GM18868 (cell line): ENCODE data around the gene SOX4.
"Not testable (repeated sequence)": the region's sequence is repeated elsewhere in the genome, so short reads cannot be mapped to it uniquely, and the experiment has no call there.

ENCODE experiments used
- ATAC-seq: cut with Tn5 transposase; IDR thresholded peaks from one replicate; pipeline ENCODE4 v1.9.1; 2021; ENCODE audit warnings: mild to moderate bottlenecking, moderate library complexity; ENCODE audit not compliant: unreplicated experiment

Gene SOX4

DNA sequence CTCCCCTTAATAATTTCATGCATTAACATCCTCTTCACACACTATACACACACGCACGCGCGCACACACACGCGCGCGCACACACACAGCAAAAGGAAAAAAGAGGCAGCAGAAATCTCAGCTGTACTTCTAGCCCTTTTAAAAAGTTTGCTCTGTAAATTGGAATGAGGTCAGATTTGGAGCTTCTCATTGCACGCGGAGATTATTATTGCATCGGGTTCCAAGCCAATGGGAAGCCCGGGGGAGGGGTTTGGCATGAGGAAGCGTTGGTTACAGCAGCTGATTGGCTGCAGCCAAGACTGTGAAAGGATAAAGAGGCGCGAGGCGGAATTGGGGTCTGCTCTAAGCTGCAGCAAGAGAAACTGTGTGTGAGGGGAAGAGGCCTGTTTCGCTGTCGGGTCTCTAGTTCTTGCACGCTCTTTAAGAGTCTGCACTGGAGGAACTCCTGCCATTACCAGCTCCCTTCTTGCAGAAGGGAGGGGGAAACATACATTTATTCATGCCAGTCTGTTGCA is at the start of gene SOX4:
Gene SOX4 (plus strand): TSS at position 340 of the 515 bp plus-strand sequence. CDS start 784 bp downstream, outside the sequence.
- peak; percentile 65 for ATAC-seq

DNA sequence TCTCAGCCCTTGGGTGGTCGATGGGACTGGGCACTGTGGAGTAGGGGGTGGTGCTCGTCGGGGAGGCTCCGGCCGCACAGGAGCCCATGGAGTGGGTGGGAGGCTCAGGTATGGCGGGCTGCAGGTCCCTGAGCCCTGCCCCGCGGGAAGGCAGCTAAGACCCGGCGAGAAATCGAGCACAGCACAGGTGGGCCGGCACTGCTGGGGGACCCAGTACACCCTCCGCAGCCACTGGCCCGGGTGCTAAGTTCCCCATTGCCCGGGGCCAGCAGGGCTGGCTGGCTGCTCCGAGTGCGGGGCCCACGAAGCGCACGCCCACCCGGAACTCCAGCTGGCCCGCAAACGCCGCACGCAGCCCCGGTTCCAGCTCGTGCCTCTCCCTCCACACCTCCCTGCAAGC is 41.3 kb upstream of the SOX4 start:
- not testable (repeated sequence) for ATAC-seq

DNA sequence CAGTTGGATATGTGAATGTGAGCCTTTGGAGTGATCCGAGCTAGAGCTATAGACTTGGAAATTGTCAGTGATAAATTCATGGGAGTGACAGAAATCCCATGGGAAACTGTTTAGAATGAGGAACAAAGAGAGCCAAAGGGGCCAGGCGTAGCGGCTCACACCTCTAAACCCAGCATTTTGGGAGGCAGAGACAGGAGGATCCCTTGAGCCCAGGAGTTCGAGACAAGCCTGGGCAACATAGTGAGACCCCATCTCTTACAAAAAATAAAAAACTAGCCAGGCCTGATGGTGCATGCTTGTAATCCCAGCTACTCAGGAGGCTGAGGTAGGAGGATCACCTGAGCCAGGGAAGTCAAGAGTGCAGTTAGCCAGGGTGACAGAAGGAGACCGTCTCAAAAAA is 39.3 kb upstream of the SOX4 start:
- ATAC-seq: no peak

- ATAC-seq: no peak
These were observed 38.4 kb upstream of the SOX4 start for GRCh38 chr6:21555197-21555596.

GRCh38 chr6:21556511-21556910 is 37.0 kb upstream of the SOX4 start:
- no peak for ATAC-seq

GRCh38 chr6:21556968-21557721 is 36.4 kb upstream of the SOX4 start:
- ATAC-seq: no peak

DNA sequence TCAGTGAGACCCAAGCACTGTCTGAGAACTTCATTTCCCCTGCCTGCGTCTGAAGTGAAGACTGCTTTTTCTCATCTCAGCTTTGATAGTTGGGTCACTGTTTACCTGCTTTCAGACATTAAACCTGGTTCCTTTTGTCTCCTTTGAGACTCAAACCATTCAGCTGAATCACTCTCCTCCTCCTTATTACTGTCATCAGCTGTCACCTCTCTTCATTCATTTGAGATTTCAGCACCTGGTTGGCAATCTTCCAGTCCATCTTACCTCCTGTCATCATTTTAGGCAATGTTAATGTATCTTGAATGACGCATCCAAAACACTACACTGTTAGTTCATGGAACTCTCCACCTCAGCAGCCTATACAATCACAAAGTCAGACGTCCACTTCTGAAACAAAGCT is 34.3 kb upstream of the SOX4 start:
- ATAC-seq: no peak

- no peak for ATAC-seq
These were observed 33.3 kb upstream of the SOX4 start for GRCh38 chr6:21560249-21560648.

GRCh38 chr6:21565431-21565830 is 28.1 kb upstream of the SOX4 start:
- no peak for ATAC-seq

DNA sequence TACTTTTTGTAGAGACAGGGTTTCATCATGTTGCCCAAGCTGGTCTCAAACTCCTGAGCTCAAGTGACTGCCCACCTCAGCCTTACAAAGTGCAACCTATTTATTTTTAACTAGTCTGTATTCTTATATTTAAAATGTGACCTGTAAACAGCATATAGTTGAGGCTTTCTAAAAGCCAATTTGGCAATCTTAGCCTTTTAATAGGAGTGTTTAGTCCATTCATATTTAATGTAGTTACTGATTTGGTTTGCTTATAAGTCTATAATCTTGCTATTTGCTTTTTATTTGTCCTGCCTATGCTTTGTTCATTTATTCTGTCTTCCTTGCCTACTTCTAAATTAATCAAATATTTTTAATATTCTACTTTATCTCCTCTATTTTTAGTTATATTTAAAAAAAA is 15.0 kb upstream of the SOX4 start:
- ATAC-seq: no peak

DNA sequence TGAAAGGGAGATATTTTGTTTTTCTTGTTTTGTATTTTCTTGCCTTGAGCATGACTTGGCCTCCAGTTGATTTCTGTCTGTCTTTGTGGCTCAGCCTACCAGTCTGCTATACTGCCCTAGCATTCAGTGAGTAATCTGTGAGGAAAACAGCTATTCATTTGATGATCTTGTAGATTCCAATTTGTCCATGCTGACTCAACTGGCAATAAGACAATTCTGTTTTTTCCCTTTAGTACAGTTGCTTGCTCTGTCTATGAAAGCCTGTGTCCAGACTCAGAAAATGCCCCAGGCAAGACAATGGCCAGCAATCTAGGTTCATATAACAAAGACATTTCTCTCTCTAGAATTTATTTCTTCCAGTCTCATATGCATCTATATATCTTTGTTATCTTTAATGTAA is 10.9 kb upstream of the SOX4 start:
- ATAC-seq: no peak

DNA sequence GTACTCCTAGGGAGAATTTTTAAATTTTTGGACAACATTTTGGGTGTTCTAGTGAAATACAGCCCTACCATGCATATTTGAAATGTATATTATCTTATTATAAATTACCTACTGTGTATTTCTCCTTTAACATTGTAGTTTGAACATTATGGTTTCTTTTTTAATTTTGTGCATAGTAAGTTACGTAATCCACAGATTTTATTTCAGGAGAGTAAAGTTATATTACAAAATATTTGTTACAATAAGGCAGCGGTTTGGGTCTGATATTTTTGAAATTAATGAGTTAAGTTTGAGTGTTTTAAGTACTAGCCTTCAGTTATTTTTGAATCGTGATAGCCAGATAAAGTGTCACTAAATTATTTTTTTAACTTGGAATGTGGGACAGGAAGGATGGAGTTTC is 7.3 kb upstream of the SOX4 start:
- no peak for ATAC-seq

DNA sequence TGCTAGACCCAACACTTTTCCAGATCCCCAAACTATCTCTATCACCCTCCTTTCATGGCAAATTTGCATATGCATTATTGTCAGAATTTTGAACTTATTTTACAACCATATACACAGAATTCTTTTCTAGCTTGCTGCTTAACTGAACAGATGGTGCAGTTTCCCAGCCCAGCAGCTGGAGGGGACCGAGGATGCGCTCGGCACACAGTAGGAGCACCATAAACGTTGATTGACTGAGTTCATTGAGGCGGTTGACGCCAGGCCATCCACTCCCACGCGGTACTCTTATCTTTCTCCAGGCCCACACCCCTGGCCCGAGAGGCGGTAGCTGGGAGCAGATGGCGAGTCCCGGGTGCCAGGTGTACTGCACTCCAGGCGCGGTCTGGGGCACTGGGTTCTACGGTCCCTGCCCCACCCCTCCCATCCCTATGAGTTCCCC is 6.8 kb upstream of the SOX4 start:
- peak; percentile 7 for ATAC-seq

DNA sequence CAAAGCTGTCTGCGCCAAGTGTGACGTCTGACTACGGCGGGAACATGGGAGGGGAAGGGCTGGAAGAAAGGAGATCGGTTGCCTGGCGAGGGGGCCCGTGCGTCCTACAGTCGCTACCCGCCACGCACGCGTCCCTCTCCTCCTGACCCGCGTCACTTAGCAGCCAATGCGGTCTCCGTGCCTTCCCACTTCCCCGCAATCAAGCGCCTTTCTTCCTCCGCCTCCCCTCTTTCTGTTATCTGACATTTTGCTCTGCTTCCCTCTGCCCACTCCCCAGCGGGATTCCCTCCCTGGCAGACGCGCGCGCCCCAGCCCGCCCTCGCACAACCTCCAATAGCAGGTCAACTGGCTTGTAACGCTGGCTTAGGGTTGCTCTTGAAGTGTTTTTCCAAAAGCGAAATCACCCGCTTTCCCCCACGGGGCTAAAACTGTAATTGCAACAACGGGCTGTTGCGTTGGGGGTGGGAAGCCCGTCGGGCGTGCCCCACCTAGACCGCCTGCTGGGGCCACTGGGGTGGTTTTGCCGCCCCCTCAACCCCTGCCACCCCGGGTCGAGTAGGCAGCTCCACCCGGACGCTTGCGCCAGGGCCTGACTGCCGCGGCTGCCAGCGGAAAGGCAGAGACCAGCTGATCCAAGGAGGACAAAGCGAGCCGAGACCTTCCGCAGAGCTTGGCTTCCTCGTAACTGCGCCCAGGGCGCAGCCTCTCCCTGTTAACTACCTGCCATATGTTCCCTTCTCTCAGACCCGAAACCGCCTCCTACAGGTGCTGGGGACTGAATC is 6.2 kb upstream of the SOX4 start:
- ATAC-seq: peak; percentile 33

DNA sequence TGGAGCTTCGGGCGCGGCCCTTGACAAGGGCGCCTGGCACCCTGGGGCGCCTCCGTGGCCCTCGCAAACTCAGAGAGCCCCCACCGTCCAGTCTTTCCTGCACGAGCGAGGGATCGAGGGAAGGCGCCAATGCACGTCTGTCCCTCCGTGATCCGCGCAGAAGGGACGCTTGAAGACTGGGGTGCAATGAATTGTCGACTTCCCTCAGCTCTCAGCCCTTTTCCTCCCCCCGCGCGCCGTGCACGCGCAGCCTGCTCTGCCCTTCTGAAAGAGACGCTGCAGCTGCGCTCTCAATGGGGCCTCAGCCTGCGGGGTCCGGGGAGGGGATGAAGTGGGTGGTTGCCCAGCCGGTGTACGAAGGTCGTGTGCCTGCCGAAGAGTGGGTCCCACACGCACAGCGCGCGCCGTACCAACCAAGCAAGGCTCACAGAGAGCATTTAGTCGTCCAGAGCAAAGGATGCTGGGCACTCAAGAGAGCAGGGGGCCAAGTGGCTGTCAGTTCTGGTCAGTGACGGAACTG is 5.5 kb upstream of the SOX4 start:
- ATAC-seq: peak; percentile 39

DNA sequence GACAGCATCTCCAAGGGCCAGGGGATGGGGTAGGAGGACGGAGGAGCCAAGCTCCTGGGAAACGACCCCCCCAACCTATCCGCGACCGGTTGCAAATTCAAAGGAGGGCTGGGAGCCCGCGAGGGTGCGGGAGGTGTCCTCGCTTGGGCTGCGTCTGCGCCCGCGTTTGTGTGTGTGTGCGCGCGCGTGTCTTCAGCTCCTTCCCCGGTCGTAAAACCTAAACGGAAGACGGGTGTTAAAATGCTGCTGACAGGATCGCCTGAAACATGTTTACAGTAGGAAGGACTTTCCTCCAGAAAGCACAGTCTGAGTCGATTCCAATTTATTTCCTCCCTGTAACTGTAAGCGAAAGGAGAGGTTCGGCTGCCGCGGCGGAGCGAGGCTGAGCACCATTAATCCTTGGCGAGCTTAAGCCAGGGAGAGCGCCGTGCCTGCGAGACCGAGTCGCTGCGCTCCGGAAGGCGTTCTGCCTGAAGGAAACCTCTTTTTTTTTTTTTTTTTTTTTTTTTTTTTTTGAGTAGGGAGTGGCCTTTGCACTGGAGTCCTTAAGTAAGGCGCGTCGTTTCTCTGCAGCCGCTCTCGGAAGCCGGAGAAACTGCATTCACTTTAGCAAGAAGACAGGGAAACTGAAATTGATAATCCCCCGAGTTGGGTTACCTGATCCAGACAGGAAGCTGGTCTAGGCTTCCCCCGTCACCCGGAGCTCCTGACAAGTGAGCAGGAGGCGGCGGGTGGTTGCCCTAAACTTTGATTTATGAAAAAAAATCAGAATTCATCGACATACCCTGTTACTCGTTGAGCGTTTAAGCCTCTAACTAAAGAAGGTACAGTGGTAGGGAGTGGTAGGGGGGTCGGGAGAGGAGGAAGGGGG is 4.8 kb upstream of the SOX4 start:
- ATAC-seq: peak; percentile 32

DNA sequence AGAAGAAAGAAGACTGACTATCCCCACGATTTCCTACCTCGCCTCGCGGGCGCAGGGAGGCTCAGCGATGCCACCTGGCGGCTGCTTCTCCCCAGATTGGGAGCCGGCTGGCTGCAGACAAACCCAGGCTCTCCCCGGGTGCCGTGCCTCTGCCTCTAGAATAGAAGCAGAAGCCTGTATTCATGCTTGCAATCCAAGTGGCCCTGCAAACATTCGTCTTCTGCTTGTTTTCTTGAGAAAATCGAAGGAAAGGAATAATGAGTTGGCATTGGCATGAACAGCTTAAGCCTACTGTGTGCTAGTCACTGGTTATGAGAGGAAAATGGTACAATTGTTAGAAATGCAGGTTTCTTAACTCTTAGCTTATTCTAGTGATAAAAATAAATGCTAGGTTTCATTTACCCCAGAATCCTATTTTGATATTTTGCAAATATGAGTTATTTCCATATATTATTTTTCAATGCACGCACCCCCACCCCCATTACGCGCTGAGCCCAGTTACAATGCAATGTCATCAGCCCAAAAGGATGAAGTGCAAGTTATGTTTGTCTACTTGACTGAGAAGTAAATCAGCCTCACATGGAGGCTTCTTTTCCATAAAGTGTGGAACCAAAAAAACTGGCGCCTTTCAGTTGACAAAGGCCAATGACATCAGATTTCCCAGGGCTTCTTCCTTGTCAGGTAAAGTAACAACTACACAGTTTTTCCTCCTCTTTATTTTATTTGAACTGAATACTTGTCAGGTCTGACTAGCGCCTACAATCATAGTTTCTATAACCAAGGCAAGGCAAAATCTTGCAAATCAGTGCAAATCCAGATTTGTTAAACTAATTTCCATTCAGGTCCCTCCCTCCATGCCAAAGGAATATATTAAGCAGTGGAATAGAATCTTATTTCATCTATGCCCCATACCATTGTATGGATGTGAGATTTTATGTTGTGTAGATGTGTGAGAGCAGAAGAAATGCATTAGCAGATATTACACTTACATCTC is 3.9 kb upstream of the SOX4 start:
- peak; percentile 30 for ATAC-seq

- no peak for ATAC-seq
These were observed 3.2 kb upstream of the SOX4 start for GRCh38 chr6:21590346-21590745.

- ATAC-seq: no peak
These were observed 2.1 kb upstream of the SOX4 start for GRCh38 chr6:21591446-21591845.

DNA sequence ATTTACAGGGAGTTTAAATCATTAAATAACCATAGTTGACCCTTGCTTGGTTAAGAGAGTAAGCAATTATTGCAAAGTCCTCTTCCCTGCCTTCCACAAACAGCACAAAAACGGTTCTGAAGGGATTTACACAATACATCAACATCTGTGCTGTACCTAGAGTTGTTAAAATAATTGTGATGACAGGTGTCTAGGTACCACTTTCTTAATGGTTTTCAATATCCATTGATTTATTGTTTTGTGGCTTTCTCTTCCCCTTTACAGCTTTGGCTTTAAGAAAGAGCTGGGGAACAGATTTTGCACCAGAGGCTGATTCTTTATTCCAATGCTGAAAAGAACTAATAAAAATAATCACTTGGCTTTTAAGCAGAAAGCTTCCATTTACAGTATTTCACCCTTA is 598 bp upstream of the SOX4 start:
- ATAC-seq: no peak
